Gastroesophageal sphincter (tissue), 3 donors: Measurements from ENCODE around the gene CTSS.

Experiments used
- EP300 ChIP-seq: sonication (generic); formaldehyde crosslinking; IDR thresholded peaks from one replicate; pipeline ENCODE4 v1.6.1; 2017; ENCODE audit warnings: antibody characterized with exemption, mild to moderate bottlenecking
- POLR2A ChIP-seq, 2 donors: fragments of 450-650 bp; IDR thresholded peaks; one replicate each; pipeline ENCODE4 v1.6.1; 2017; ENCODE audit warnings: antibody characterized with exemption in 2 of 2, mild to moderate bottlenecking in 2 of 2, moderate library complexity in 1 of 2
- POLR2AphosphoS5 ChIP-seq: sonication (generic); formaldehyde crosslinking; IDR thresholded peaks from one replicate; pipeline ENCODE4 v1.6.1; 2017; ENCODE audit warnings: antibody characterized with exemption
- TF ChIP-seq, protein P1 (sequence below), 4 experiments: fragments of 200-600 bp in 2 of 4; fragments of 450-650 bp in 2 of 4; sonication (generic) in 1 of 4; IDR thresholded peaks; one replicate each; pipeline ENCODE4 v1.5.1; 2017 to 2019; ENCODE audit warnings: antibody characterized with exemption in 4 of 4, mild to moderate bottlenecking in 2 of 4, moderate library complexity in 2 of 4

DNA sequence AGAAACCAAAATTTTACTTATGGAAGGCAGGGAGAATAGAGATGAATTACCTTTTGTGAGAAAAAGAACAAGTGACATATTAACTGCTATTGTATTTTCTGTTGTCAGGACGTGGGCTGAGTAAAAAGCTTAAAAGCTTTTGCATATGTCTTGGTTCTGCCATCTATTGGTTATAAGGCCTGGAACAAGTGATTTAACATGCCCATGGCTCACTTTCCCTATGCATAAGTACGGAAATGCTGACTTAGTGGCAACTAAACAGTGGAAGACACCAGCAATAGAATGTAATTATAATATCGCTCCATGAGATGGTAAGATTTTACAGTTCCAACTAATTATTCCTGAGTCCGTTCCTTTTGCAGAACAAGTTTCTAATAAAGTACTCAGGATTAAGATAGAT is 6.7 kb upstream of the CTSS start:
- TF ChIP-seq POLR2A (IDR thresholded peaks at IDR 0.05): no peak
- no peak for TF ChIP-seq POLR2AphosphoS5
- TF ChIP-seq, protein P1, sequence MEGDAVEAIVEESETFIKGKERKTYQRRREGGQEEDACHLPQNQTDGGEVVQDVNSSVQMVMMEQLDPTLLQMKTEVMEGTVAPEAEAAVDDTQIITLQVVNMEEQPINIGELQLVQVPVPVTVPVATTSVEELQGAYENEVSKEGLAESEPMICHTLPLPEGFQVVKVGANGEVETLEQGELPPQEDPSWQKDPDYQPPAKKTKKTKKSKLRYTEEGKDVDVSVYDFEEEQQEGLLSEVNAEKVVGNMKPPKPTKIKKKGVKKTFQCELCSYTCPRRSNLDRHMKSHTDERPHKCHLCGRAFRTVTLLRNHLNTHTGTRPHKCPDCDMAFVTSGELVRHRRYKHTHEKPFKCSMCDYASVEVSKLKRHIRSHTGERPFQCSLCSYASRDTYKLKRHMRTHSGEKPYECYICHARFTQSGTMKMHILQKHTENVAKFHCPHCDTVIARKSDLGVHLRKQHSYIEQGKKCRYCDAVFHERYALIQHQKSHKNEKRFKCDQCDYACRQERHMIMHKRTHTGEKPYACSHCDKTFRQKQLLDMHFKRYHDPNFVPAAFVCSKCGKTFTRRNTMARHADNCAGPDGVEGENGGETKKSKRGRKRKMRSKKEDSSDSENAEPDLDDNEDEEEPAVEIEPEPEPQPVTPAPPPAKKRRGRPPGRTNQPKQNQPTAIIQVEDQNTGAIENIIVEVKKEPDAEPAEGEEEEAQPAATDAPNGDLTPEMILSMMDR (IDR thresholded peaks at IDR 0.05): no peak
- no peak for TF ChIP-seq EP300
